Measurements from ENCODE around the gene PTGFRN.

DNA sequence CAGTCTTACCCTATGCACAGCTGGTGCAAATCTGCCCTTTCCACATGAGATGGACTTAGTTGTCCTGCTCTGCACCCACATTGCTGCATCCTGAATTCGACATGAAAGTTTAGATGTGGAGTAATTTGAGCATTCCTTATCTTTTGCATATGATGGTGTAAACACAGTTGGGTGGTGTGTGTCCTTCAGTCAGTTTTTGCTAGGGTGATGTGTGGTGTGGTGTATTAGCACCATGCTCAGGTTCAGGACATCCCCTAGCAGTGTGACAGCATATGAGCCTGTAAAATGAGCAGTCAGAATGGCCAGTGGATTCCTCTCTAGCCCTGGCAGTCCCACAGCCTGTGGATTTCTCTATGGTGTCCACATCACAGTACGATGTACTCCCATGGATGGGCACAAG is 49.3 kb downstream of the PTGFRN start:
- TF ChIP-seq, protein P1, sequence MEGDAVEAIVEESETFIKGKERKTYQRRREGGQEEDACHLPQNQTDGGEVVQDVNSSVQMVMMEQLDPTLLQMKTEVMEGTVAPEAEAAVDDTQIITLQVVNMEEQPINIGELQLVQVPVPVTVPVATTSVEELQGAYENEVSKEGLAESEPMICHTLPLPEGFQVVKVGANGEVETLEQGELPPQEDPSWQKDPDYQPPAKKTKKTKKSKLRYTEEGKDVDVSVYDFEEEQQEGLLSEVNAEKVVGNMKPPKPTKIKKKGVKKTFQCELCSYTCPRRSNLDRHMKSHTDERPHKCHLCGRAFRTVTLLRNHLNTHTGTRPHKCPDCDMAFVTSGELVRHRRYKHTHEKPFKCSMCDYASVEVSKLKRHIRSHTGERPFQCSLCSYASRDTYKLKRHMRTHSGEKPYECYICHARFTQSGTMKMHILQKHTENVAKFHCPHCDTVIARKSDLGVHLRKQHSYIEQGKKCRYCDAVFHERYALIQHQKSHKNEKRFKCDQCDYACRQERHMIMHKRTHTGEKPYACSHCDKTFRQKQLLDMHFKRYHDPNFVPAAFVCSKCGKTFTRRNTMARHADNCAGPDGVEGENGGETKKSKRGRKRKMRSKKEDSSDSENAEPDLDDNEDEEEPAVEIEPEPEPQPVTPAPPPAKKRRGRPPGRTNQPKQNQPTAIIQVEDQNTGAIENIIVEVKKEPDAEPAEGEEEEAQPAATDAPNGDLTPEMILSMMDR (optimal IDR thresholded peaks at IDR 0.05 in 1 of 3, IDR thresholded peaks at IDR 0.05 in 1 of 3, conservative IDR thresholded peaks at IDR 0.05 in 1 of 3; ENCODE audit: extremely low read depth in 1 of 3, insufficient read depth in 2 of 3, low read length in 3 of 3) = no peak
- TF ChIP-seq EZH2 (IDR thresholded peaks at IDR 0.05; ENCODE audit: low read length) = no peak

Measured in keratinocyte (primary cell).